MCF 10A (cell line): ENCODE measurements around the gene PHF11. TPM values are rescaled to one million over a fixed set of nuclear protein-coding genes. Genes with fewer than 3 reads are reported as not detected.

Experiments
- BruUV-seq: library from RNA; stranded (reverse); fragments of 400-500 nt; replicated peaks from 2 replicates; lab custom pipeline; 2021; lab: Mats Ljungman, UMichigan
- CTCF ChIA-PET: fragments of 300-600 bp; sonication (Branson Sonifier 250); formaldehyde crosslinking; extraction: SDS; loops from one replicate; lab custom pipeline; 2021; ENCODE audit warnings: antibody characterized with exemption, inconsistent platforms; lab: Yijun Ruan, JAX
- POLR2A ChIA-PET: fragments of 300-600, 350-650 bp; sonication (Branson Sonifier 250); formaldehyde crosslinking; extraction: SDS; loops from one replicate; lab custom pipeline; 2020; ENCODE audit warnings: antibody characterized with exemption, inconsistent platforms; lab: Yijun Ruan, JAX
- DNase-seq: peaks from one replicate; pipeline ENCODE4 v3.0.0-alpha.2; 2018; ENCODE audit not compliant: unreplicated experiment
- H3K27ac Mint-ChIP-seq: one replicate; pipeline ENCODE4 v1.8.0; 2022; ENCODE audit warnings: mild to moderate bottlenecking, low read depth, mixed read lengths; ENCODE audit not compliant: unreplicated experiment
- H3K27me3 Mint-ChIP-seq: one replicate; pipeline ENCODE4 v1.8.0; 2022; ENCODE audit warnings: mixed read lengths; ENCODE audit not compliant: insufficient read depth, unreplicated experiment
- H3K36me3 Mint-ChIP-seq: one replicate; pipeline ENCODE4 v1.8.0; 2022; ENCODE audit warnings: mild to moderate bottlenecking, moderate library complexity, mixed read lengths; ENCODE audit not compliant: insufficient read depth, unreplicated experiment
- H3K4me1 Mint-ChIP-seq: one replicate; pipeline ENCODE4 v1.8.0; 2022; ENCODE audit warnings: mixed read lengths; ENCODE audit not compliant: insufficient read depth, unreplicated experiment
- H3K4me3 Mint-ChIP-seq: one replicate; pipeline ENCODE4 v1.8.0; 2022; ENCODE audit warnings: mild to moderate bottlenecking, moderate library complexity, mixed read lengths; ENCODE audit not compliant: unreplicated experiment
- H3K9me3 Mint-ChIP-seq: one replicate; pipeline ENCODE4 v1.8.0; 2022; ENCODE audit warnings: mixed read lengths; ENCODE audit not compliant: unreplicated experiment
- CTCF ChIP-seq: fragments of 200-600 bp; IDR thresholded peaks from one replicate; pipeline ENCODE4 v1.8.0; 2022; ENCODE audit warnings: antibody characterized with exemption, mild to moderate bottlenecking; ENCODE audit not compliant: unreplicated experiment
- intact Hi-C: fragments of 100-400 bp; cut with micrococcal nuclease; formaldehyde crosslinking; loops from 2 replicates; pipeline ENCODE4 v1.14.1; 2022
- total RNA-seq: library from RNA; stranded (reverse); gene quantifications from 2 replicates; pipeline ENCODE4 v1.2.3, GENCODE V29; 2022

Gene PHF11
- total RNA-seq, 1 experiment from 2014 or later = 17.9 TPM

- no peak overlapping the region for H3K27ac Mint-ChIP-seq
- H3K4me3 Mint-ChIP-seq = no peak overlapping the region
- peaks cover 19% of the 10 kb centered on the region for H3K36me3 Mint-ChIP-seq
- H3K9me3 Mint-ChIP-seq = no peaks in the 10 kb centered on the region
- POLR2A ChIA-PET = interaction anchor here (2.0 kb wide), 1 partner anchor 15 kb away, joined by 8 read pairs; the partner anchor contains the start of genes CAB39L and SETDB2
- no TSS peak for BruUV-seq
- intact Hi-C loops = no loop called here
- no peak for DNase-seq
- no peak for TF ChIP-seq CTCF
- H3K4me1 Mint-ChIP-seq = no peaks in the 10 kb centered on the region
- H3K27me3 Mint-ChIP-seq = no peaks in the 10 kb centered on the region
- CTCF ChIA-PET = no interaction called here
Measured at GRCh38 chr13:49459580-49459979, 36.2 kb upstream of the PHF11 start.

GRCh38 chr13:49464085-49464484 is 31.7 kb upstream of the PHF11 start:
- no peaks in the 10 kb centered on the region for H3K4me1 Mint-ChIP-seq
- H3K9me3 Mint-ChIP-seq = no peaks in the 10 kb centered on the region
- ChIA-PET POLR2A (no interaction called here), CTCF (no interaction called here)
- no TSS peak for BruUV-seq
- H3K36me3 Mint-ChIP-seq = peaks cover 35% of the 10 kb centered on the region
- intact Hi-C loops = no loop called here
- TF ChIP-seq CTCF = no peak
- no peak for DNase-seq
- no peaks in the 10 kb centered on the region for H3K27me3 Mint-ChIP-seq
- no peak overlapping the region for H3K4me3 Mint-ChIP-seq
- H3K27ac Mint-ChIP-seq = no peak overlapping the region

GRCh38 chr13:49464621-49465325 is 31.0 kb upstream of the PHF11 start:
- Mint-ChIP-seq H3K27me3 (no peaks in the 10 kb centered on the region), H3K36me3 (peaks cover 42% of the 10 kb centered on the region), H3K27ac (no peak overlapping the region), H3K9me3 (no peaks in the 10 kb centered on the region), H3K4me3 (no peak overlapping the region), H3K4me1 (no peaks in the 10 kb centered on the region)
- POLR2A ChIA-PET = interaction anchor here (0.6 kb wide), 1 partner anchor 136 kb away, joined by 4 read pairs; no protein-coding TSS in a partner anchor
- BruUV-seq = no TSS peak
- CTCF ChIA-PET = no interaction called here
- intact Hi-C loops = no loop called here
- no peak for TF ChIP-seq CTCF
- no peak for DNase-seq

- Mint-ChIP-seq H3K4me1 (no peaks in the 10 kb centered on the region), H3K27me3 (no peaks in the 10 kb centered on the region), H3K9me3 (no peaks in the 10 kb centered on the region), H3K36me3 (peaks cover 41% of the 10 kb centered on the region), H3K4me3 (no peak overlapping the region), H3K27ac (no peak overlapping the region)
- DNase-seq = no peak
- CTCF ChIA-PET = interaction anchor here (0.6 to 0.9 kb wide), 4 partner anchors 163 to 1073 kb away, joined by 3 to 5 read pairs (median 4); no protein-coding TSS in a partner anchor
- POLR2A ChIA-PET = interaction anchor here (3.1 kb wide), 1 partner anchor 21 kb away, joined by 14 read pairs; the partner anchor contains the start of genes CAB39L and SETDB2
- no peak for TF ChIP-seq CTCF
- intact Hi-C loops = no loop called here
- BruUV-seq = no TSS peak
Measured at GRCh38 chr13:49466292-49466838, 29.4 kb upstream of the PHF11 start.
